ENCODE measurements around the gene UMPS. TPM values are rescaled to one million over a fixed set of nuclear protein-coding genes. Genes with fewer than 3 reads are reported as not detected.
A peak's percentile ranks its signal among the peaks of the same experiment; 100 is the strongest.

UMPS gene
- total and polyA plus RNA-seq, 2 of the 4 experiments (the other 2 are of a cell fraction): 18.7 to 26.7 TPM

DNA sequence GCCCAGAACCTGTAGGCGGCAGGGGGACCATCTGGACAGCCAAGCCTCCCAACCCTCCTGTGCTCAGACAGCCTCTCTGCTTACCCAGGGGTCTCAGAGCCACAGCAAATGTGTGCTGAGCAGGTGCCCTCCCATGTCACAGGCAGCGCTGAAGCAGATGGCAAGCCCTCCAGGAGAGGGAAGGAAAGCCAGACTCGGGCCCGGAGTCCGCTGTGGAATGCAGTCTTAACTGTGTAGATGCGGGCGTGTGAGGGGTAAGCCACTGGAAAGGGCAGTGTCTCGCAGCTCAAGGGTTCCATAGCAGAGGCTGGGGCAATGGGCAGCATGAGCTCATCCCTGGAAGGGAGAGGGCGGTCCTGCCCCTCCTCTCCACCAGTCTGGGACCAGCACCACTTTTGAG lies 45.6 kb downstream of the UMPS start:
- H3K79me1 ChIP-seq (ENCODE audit: low read depth in 1 of 2, low read length in 2 of 2): peaks cover 7 to 84% of the 10 kb centered on the region in 2 experiments
- ATAC-seq (ENCODE audit: low read depth) (no peak), DNase-seq (no peak)
- peaks cover 51% of the 10 kb centered on the region for H3K9me1 ChIP-seq (ENCODE audit: insufficient read depth, low read length)
- TF ChIP-seq RCOR1 (IDR thresholded peaks at IDR 0.05; ENCODE audit: insufficient replicate concordance, low read length): no peak
- no peak for TF ChIP-seq RAD21 (IDR thresholded peaks at IDR 0.05; ENCODE audit: low read length)
- TF ChIP-seq NFE2L2 (IDR thresholded peaks at IDR 0.05; ENCODE audit: low read depth, low read length): no peak
- TF ChIP-seq, protein P1, sequence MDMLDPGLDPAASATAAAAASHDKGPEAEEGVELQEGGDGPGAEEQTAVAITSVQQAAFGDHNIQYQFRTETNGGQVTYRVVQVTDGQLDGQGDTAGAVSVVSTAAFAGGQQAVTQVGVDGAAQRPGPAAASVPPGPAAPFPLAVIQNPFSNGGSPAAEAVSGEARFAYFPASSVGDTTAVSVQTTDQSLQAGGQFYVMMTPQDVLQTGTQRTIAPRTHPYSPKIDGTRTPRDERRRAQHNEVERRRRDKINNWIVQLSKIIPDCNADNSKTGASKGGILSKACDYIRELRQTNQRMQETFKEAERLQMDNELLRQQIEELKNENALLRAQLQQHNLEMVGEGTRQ (IDR thresholded peaks at IDR 0.05; ENCODE audit: low read depth, low read length): no peak
- TF ChIP-seq CHD1 (IDR thresholded peaks at IDR 0.05; ENCODE audit: low read depth, low read length): no peak
- TF ChIP-seq FOS (IDR thresholded peaks at IDR 0.05; ENCODE audit: low read depth, low read length): no peak
- TF ChIP-seq POLR2A (IDR thresholded peaks at IDR 0.05; ENCODE audit: low read depth, low read length): no peak
- TF ChIP-seq MAFK (IDR thresholded peaks at IDR 0.05; ENCODE audit: low read depth, low read length): no peak
- no peak for TF ChIP-seq SMC3 (IDR thresholded peaks at IDR 0.05; ENCODE audit: low read depth, low read length)
- no peak for TF ChIP-seq BHLHE40 (IDR thresholded peaks at IDR 0.05; ENCODE audit: low read depth, low read length)
- H2AK5ac ChIP-seq (ENCODE audit: low read depth, low read length): peak overlapping the region; percentile 35; the same call in 1 of the 2 replicates
- intact Hi-C loops (cut with micrococcal nuclease) (no loop called here), dilution Hi-C loops (cut with HindIII; ENCODE audit: low sequenced_read_pairs, unreplicated experiment) (no loop called here), in situ Hi-C loops (cut with MboI; ENCODE audit: low sequenced_read_pairs) (no loop called here)
- no peak overlapping the region for H3K9ac ChIP-seq (ENCODE audit: low read depth, low read length)
- peaks cover 35% of the 10 kb centered on the region for H3K4me1 ChIP-seq (ENCODE audit: control insufficient read depth, insufficient read depth, low read length)
- H4K91ac ChIP-seq (ENCODE audit: insufficient read depth, low read depth, low read length): no peak overlapping the region; the same call in 1 of the 2 replicates
- H3K14ac ChIP-seq (replicated peaks; ENCODE audit: low read depth, low read length): 0 out of 2 replicates have a peak overlapping the region, but pooled peaks have one; percentile 13
- WGBS, 2 experiments (ENCODE audit: extremely low coverage in 2 of 2, insufficient read length in 1 of 2): 83% methylated on average over 1 of the region's 9 CpGs; no CpG with 5 or more reads in 1 of the 2 experiments
- H3K23ac ChIP-seq (ENCODE audit: low read depth, low read length): no peak overlapping the region
- ChIA-PET CTCF (no interaction called here), POLR2A (ENCODE audit: unreplicated experiment) (no interaction called here)
- H3K36me3 ChIP-seq (ENCODE audit: control insufficient read depth, insufficient read depth, low read length): peaks cover 9% of the 10 kb centered on the region
- 0 out of 2 replicates have a peak overlapping the region, but pooled peaks have one; percentile 13 for H3K4ac ChIP-seq (ENCODE audit: low read depth, low read length)
- no peak overlapping the region for H2BK120ac ChIP-seq (ENCODE audit: low read depth, low read length)
- H2AK9ac ChIP-seq (replicated peaks; ENCODE audit: low read depth, low read length, poor library complexity): no peak overlapping the region
- H3K27ac ChIP-seq (ENCODE audit: insufficient read depth, low read length): no peak overlapping the region
- H2BK15ac ChIP-seq (ENCODE audit: low read depth, low read length): no peak overlapping the region
- H2BK20ac ChIP-seq (ENCODE audit: low read depth, low read length): no peak overlapping the region
- no peaks in the 10 kb centered on the region for H3K9me3 ChIP-seq (ENCODE audit: control insufficient read depth, insufficient read depth, low read length)
- H3K27me3 ChIP-seq (ENCODE audit: control insufficient read depth, insufficient read depth, low read length): no peaks in the 10 kb centered on the region
- H3K4me3 ChIP-seq (ENCODE audit: insufficient read depth, low read depth, low read length): no peak overlapping the region
- H4K5ac ChIP-seq (ENCODE audit: low read depth, low read length): no peak overlapping the region
- no TSS peak for BruUV-seq (replicated peaks)
- H3K18ac ChIP-seq (ENCODE audit: low read depth, low read length): no peak overlapping the region
- no peak overlapping the region for H2BK5ac ChIP-seq (ENCODE audit: low read depth, low read length, poor library complexity, severe bottlenecking)
- no peak overlapping the region for H3K4me2 ChIP-seq (ENCODE audit: low read depth, low read length)
- no peak overlapping the region for H4K8ac ChIP-seq (ENCODE audit: low read depth in 2 of 2, low read length in 2 of 2)
- H4K20me1 ChIP-seq (ENCODE audit: insufficient read depth, low read length): peaks cover 4% of the 10 kb centered on the region; the same call in 1 of the 2 replicates
- no peak overlapping the region for H3K56ac ChIP-seq (ENCODE audit: extremely low read depth, insufficient read depth, low read length)
- H2AFZ ChIP-seq (replicated peaks; ENCODE audit: low read length, poor library complexity): no peak overlapping the region
